AG09309 (cell line): ENCODE measurements around the gene ROPN1L.

Experiments
- DNase-seq: peaks from one replicate; pipeline ENCODE4 v3.0.0-alpha.2; 2010; ENCODE audit warnings: low read depth
- H3K4me3 ChIP-seq: 2 replicates; pipeline ENCODE4 v1.5.1; 2011; ENCODE audit warnings: mild to moderate bottlenecking, low read depth, low read length, moderate library complexity; ENCODE audit not compliant: control insufficient read depth
- CTCF ChIP-seq: IDR thresholded peaks from 2 replicates; pipeline ENCODE4 v1.5.1; 2011; ENCODE audit warnings: mild to moderate bottlenecking, low read depth, low read length, inconsistent platforms; ENCODE audit not compliant: insufficient read depth, control insufficient read depth; ENCODE audit errors: missing control alignments

ROPN1L gene

GRCh38 chr5:10467281-10468198, 25.9 kb downstream of the ROPN1L start:
- H3K4me3 ChIP-seq = no peak overlapping the region
- TF ChIP-seq CTCF = no peak
- no peak for DNase-seq

GRCh38 chr5:10468256-10468655, 26.6 kb downstream of the ROPN1L start:
- TF ChIP-seq CTCF = no peak
- no peak for DNase-seq
- H3K4me3 ChIP-seq = no peak overlapping the region

- H3K4me3 ChIP-seq = no peak overlapping the region
- no peak for DNase-seq
- TF ChIP-seq CTCF = no peak
These were observed 27.8 kb downstream of the ROPN1L start for GRCh38 chr5:10469253-10470050.

- no peak for TF ChIP-seq CTCF
- no peak overlapping the region for H3K4me3 ChIP-seq
- no peak for DNase-seq
These were observed 29.0 kb downstream of the ROPN1L start for GRCh38 chr5:10470669-10471068.

- no peak for TF ChIP-seq CTCF
- DNase-seq = no peak
- H3K4me3 ChIP-seq = no peak overlapping the region
These were observed 30.0 kb downstream of the ROPN1L start for GRCh38 chr5:10471677-10472076.

GRCh38 chr5:10474521-10475075, 32.9 kb downstream of the ROPN1L start:
- DNase-seq = peak; percentile 57
- no peak overlapping the region for H3K4me3 ChIP-seq
- TF ChIP-seq CTCF = no peak
